Thoracic aorta (tissue), 2 donors: Measurements from ENCODE around the gene PPFIBP2. TPM values are rescaled to one million over a fixed set of nuclear protein-coding genes. Genes with fewer than 3 reads are reported as not detected.
A peak's percentile ranks its signal among the peaks of the same experiment; 100 is the strongest.

ENCODE experiments used
- ATAC-seq: fragments of 150-250 bp; one replicate; pipeline ENCODE4 v1.8.0; 2017; ENCODE audit warnings: low read depth; ENCODE audit not compliant: insufficient number of reproducible peaks, low FRiP score
- DNase-seq: peaks from one replicate; pipeline ENCODE4 v3.0.0-alpha.2; 2020; ENCODE audit warnings: low spot score
- H3K27ac ChIP-seq, 2 donors: fragments of 200-600 bp; sonication (generic); 1 replicate in 1 of 2; 2 replicates in 1 of 2; pipeline ENCODE4 v1.5.1; 2016; ENCODE audit warnings: mild to moderate bottlenecking in 2 of 2, moderate library complexity in 2 of 2
- H3K27me3 ChIP-seq: fragments of 200-600 bp; sonication (generic); replicated peaks from 2 replicates; pipeline ENCODE4 v1.6.0; 2016; ENCODE audit warnings: mild to moderate bottlenecking; ENCODE audit not compliant: insufficient read depth
- H3K36me3 ChIP-seq: fragments of 200-600 bp; sonication (generic); one replicate; pipeline ENCODE4 v1.5.1; 2016
- H3K4me1 ChIP-seq, 2 donors: fragments of 200-600 bp; sonication (generic); 1 replicate in 1 of 2; 2 replicates in 1 of 2; pipeline versions ENCODE4 v1.5.1 to v1.6.0; 2016; ENCODE audit warnings: low read depth in 2 of 2, mild to moderate bottlenecking in 1 of 2; ENCODE audit not compliant: control insufficient read depth in 1 of 2
- H3K4me3 ChIP-seq: fragments of 200-600 bp; sonication (generic); 2 replicates; pipeline ENCODE4 v1.5.1; 2016; ENCODE audit warnings: mild to moderate bottlenecking
- H3K9me3 ChIP-seq: fragments of 200-600 bp; sonication (generic); 2 replicates; pipeline ENCODE4 v1.5.1; 2016
- total RNA-seq, 2 donors: library from RNA; depleted of rRNA; stranded (reverse); fragments of >200 nt; gene quantifications; one replicate each; pipeline versions ENCODE4 v1.1.0 to v1.2.3, GENCODE V29; 2016
- TF ChIP-seq, protein P1 (sequence below): fragments of 200-600 bp; sonication (generic); IDR thresholded peaks from one replicate; pipeline ENCODE4 v1.5.1; 2019; ENCODE audit warnings: antibody characterized with exemption

PPFIBP2 gene
- total RNA-seq, 2 donors from 2014 or later: 43.5 to 48.9 TPM

GRCh38 chr11:7572001-7572712, 58.4 kb downstream of the PPFIBP2 start:
- Histone ChIP-seq H3K27me3 (no peaks in the 10 kb centered on the region), H3K4me1 (peaks cover 16 to 29% of the 10 kb centered on the region in 2 donors), H3K27ac (peak overlapping the region in 1 of 2 donors; percentile 37), H3K36me3 (no peaks in the 10 kb centered on the region), H3K9me3 (no peaks in the 10 kb centered on the region), H3K4me3 (no peak overlapping the region)
- no peak for ATAC-seq
- no peak for DNase-seq
- TF ChIP-seq, protein P1, sequence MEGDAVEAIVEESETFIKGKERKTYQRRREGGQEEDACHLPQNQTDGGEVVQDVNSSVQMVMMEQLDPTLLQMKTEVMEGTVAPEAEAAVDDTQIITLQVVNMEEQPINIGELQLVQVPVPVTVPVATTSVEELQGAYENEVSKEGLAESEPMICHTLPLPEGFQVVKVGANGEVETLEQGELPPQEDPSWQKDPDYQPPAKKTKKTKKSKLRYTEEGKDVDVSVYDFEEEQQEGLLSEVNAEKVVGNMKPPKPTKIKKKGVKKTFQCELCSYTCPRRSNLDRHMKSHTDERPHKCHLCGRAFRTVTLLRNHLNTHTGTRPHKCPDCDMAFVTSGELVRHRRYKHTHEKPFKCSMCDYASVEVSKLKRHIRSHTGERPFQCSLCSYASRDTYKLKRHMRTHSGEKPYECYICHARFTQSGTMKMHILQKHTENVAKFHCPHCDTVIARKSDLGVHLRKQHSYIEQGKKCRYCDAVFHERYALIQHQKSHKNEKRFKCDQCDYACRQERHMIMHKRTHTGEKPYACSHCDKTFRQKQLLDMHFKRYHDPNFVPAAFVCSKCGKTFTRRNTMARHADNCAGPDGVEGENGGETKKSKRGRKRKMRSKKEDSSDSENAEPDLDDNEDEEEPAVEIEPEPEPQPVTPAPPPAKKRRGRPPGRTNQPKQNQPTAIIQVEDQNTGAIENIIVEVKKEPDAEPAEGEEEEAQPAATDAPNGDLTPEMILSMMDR: no peak

DNA sequence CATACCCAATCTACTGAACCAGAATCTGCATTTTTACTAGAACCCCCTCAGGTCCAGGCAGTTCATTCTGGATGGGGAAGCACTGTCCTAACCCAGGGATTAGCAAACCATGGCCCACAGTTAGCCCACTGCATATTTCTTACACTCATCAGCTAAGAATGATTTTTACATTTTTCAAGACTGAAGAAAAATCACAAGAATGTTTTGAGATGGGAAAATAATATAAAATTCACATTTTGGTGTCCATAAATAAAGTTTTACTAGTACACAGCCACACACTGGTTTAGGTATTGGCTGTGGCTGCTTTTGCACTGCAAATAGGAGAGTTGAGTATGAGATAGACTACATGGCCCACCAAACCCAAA, 59.4 kb downstream of the PPFIBP2 start:
- peaks cover 19 to 32% of the 10 kb centered on the region in 2 donors for H3K4me1 ChIP-seq
- TF ChIP-seq, protein P1: no peak
- no peaks in the 10 kb centered on the region for H3K36me3 ChIP-seq
- no peaks in the 10 kb centered on the region for H3K9me3 ChIP-seq
- ATAC-seq: no peak
- no peaks in the 10 kb centered on the region for H3K27me3 ChIP-seq
- H3K4me3 ChIP-seq: no peak overlapping the region
- no peak for DNase-seq
- no peak overlapping the region for H3K27ac ChIP-seq

DNA sequence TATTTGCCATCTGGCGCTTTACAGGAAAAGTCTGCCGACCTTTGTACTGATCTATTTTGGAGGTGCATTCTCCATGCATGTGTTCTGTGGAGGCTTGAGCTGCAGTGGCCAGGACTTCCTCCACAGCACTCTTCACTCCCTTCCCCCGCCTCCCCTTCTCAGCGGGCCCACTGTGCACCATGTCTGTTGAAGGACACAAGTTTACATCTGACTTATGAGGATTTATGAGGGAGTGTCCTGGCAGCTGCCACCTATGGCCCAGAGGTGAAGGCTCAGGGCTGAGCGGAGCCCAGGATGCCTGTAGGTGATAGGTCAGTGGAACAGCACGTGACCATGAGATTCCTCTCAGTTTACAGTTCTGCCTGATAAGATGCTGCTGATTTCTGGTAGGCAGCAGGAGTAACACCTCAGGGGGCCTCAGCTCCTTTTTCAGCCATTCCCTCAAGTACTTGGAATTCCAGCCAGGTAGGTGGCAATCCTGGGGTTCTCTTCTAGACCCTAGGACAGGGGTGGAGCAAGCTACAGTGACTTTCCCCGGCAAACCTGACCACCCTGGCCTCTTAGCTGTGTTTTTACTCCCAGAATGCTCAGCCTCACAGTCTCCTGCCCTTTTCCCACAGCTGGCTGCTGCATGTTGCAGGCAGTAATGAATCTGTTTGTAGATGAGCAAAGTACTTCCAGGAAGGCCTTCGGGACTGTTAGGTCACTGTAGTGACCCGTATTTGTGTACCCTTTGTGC, 59.9 kb downstream of the PPFIBP2 start:
- Histone ChIP-seq H3K4me3 (no peak overlapping the region), H3K27ac (no peak overlapping the region), H3K27me3 (no peaks in the 10 kb centered on the region), H3K36me3 (no peaks in the 10 kb centered on the region), H3K9me3 (no peaks in the 10 kb centered on the region), H3K4me1 (peaks cover 22 to 37% of the 10 kb centered on the region in 2 donors)
- no peak for ATAC-seq
- TF ChIP-seq, protein P1: no peak
- DNase-seq: no peak

GRCh38 chr11:7574491-7575130, 60.8 kb downstream of the PPFIBP2 start:
- no peak for DNase-seq
- Histone ChIP-seq H3K27me3 (no peaks in the 10 kb centered on the region), H3K36me3 (no peaks in the 10 kb centered on the region), H3K9me3 (no peaks in the 10 kb centered on the region), H3K4me3 (no peak overlapping the region), H3K4me1 (peaks cover 30 to 46% of the 10 kb centered on the region in 2 donors), H3K27ac (peak overlapping the region; percentile 89 to 91)
- no peak for ATAC-seq
- TF ChIP-seq, protein P1: no peak
